Retinal pigment epithelial cell (primary cell): Measurements from ENCODE around the gene HIRIP3.

Source experiments
- DNase-seq: peaks from one replicate; pipeline ENCODE4 v3.0.0-alpha.2; 2010; ENCODE audit warnings: low read depth
- H3K4me3 ChIP-seq: 2 replicates; pipeline ENCODE4 v1.5.1; 2011; ENCODE audit warnings: mild to moderate bottlenecking, low read length, control low read depth, moderate library complexity
- TF ChIP-seq, protein P1 (sequence below): conservative IDR thresholded peaks from 2 replicates; pipeline ENCODE4 v1.5.1; 2011; ENCODE audit warnings: low read depth, low read length, control low read depth, inconsistent platforms

HIRIP3 gene

GRCh38 chr16:30003670-30004423, 8.4 kb upstream of the HIRIP3 start:
- no peak overlapping the region for H3K4me3 ChIP-seq
- TF ChIP-seq, protein P1, sequence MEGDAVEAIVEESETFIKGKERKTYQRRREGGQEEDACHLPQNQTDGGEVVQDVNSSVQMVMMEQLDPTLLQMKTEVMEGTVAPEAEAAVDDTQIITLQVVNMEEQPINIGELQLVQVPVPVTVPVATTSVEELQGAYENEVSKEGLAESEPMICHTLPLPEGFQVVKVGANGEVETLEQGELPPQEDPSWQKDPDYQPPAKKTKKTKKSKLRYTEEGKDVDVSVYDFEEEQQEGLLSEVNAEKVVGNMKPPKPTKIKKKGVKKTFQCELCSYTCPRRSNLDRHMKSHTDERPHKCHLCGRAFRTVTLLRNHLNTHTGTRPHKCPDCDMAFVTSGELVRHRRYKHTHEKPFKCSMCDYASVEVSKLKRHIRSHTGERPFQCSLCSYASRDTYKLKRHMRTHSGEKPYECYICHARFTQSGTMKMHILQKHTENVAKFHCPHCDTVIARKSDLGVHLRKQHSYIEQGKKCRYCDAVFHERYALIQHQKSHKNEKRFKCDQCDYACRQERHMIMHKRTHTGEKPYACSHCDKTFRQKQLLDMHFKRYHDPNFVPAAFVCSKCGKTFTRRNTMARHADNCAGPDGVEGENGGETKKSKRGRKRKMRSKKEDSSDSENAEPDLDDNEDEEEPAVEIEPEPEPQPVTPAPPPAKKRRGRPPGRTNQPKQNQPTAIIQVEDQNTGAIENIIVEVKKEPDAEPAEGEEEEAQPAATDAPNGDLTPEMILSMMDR, result no peak
- no peak for DNase-seq

- TF ChIP-seq, protein P1, result no peak
- DNase-seq, result no peak
- H3K4me3 ChIP-seq, result no peak overlapping the region
These were observed 7.4 kb upstream of the HIRIP3 start for GRCh38 chr16:30002614-30003346.

DNA sequence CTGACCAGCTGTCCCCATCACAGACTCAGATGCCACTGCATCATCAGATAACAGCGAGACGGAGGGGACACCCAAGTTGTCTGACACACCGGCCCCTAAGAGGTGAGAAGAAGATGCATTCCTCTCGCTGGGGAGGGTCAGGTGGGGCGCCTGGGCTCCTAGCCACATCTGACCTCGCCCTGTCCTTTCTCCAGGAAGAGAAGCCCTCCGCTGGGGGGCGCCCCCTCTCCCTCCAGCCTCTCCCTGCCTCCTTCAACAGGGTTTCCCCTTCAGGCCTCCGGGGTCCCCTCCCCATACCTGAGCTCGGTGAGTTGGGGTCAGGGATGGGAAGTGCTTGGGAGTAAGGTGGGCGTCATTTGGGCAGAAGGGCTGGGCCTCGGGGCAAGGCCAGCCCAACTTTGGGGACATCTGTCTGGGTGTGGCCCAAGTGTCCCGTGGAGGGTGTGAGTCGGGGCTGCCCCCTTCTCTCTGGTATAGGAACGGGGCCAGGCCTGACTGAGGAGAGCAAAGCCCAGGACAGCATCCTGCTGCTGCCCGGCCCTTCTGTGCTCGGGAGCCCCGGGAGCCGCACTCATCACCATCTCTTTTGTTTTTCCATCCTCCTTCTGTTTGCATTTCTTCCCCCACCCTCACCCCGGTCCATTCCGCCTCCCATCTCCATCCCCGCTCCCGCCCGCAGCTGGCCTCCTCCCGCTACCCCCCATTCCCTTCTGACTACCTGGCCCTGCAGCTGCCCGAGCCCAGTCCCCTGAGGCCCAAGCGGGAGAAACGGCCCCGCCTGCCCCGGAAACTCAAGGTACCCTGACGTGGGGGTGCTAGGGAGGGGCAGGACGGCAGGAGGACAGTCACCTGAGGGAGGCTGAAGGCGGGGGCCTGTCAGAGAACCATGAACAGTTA, 5.6 kb upstream of the HIRIP3 start:
- TF ChIP-seq, protein P1, result peak; percentile 25

DNA sequence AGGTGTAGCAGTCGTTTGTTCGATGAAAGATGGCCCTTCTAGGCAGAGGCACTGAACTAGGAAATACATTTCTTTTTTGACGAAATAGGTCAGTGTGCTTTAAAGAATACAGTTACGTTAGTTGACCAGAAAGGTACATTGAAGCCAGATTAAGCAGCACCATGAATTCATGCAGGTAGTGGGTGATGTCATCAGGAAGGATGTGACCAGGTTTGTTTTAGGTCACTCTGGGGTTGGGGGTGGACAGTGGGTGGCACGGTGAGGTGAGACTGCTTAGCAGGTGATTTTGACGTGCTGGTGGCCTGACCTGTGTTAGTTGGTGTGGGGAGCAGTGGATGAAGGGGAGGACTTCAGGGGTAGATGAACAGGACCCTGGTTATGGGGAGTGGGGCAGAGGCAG, 4.2 kb upstream of the HIRIP3 start:
- DNase-seq, result no peak
- TF ChIP-seq, protein P1, result no peak
- H3K4me3 ChIP-seq, result no peak overlapping the region

More for the DNA sequence above, 5.6 kb upstream of the HIRIP3 start:
- DNase-seq, result no peak
- H3K4me3 ChIP-seq, result no peak overlapping the region

GRCh38 chr16:29996766-29997250, 1.4 kb upstream of the HIRIP3 start:
- DNase-seq, result no peak
- TF ChIP-seq, protein P1, result no peak
- peak overlapping the region; percentile 94 for H3K4me3 ChIP-seq

GRCh38 chr16:29995911-29996765, 721 bp upstream of the HIRIP3 start, which contains the start of gene INO80E:
INO80E (plus strand) TSS chr16:29996241; CDS start chr16:29996311, 70 bp downstream.
- H3K4me3 ChIP-seq, result peak within 1 kb of the TSS; percentile 94
- peak; percentile 78 for DNase-seq
- TF ChIP-seq, protein P1, result no peak
